Cardiac muscle cell (in vitro differentiated cells and primary cell): ENCODE measurements around the gene SPATA33. TPM values are rescaled to one million over a fixed set of nuclear protein-coding genes. Genes with fewer than 3 reads are reported as not detected.

Experiments used
- DNase-seq, 2 donors: peaks; one replicate each; pipeline versions ENCODE4 v3.0.0 to v3.0.0-alpha.2; 2010 to 2017; ENCODE audit warnings: low read depth in 1 of 2, low spot score in 1 of 2
- H3K27ac ChIP-seq: fragments of 200-600 bp; sonication (generic); 2 replicates; pipeline ENCODE4 v1.5.1; 2016
- H3K27me3 ChIP-seq: fragments of 200-600 bp; sonication (generic); 2 replicates; pipeline ENCODE4 v1.6.0; 2016; ENCODE audit warnings: control low read depth
- H3K36me3 ChIP-seq: fragments of 200-600 bp; sonication (generic); 2 replicates; pipeline ENCODE4 v1.5.1; 2016; ENCODE audit warnings: control low read depth
- H3K4me1 ChIP-seq: fragments of 200-600 bp; sonication (generic); 2 replicates; pipeline ENCODE4 v1.8.1; 2017; ENCODE audit warnings: low read depth, mild to moderate bottlenecking, mixed run types
- H3K4me3 ChIP-seq: fragments of 200-600 bp; sonication (generic); 2 replicates; pipeline ENCODE4 v1.5.1; 2016; ENCODE audit warnings: mild to moderate bottlenecking
- H3K9me3 ChIP-seq: fragments of 200-600 bp; sonication (generic); 2 replicates; pipeline ENCODE4 v1.5.1; 2017; ENCODE audit warnings: low read depth, mild to moderate bottlenecking, control low read depth
- CTCF ChIP-seq: IDR thresholded peaks from 2 replicates; pipeline ENCODE4 v1.5.1; 2012; ENCODE audit warnings: low read depth, mild to moderate bottlenecking, low read length
- polyA plus RNA-seq: library from polyadenylated mRNA; unstranded; fragments of >200 nt; fragmentation: Nextera tagmentation; extraction: Ambion mirVana; gene quantifications from 2 replicates; pipeline ENCODE4 v1.2.1, GENCODE V29; 2016
- total RNA-seq: library from RNA; depleted of rRNA; stranded (reverse); fragments of >200 nt; gene quantifications from 2 replicates; pipeline ENCODE4 v1.2.3, GENCODE V29; 2016

Gene SPATA33
- total and polyA plus RNA-seq, 2 experiments from 2014 or later = 8.3 to 13.5 TPM

- no peaks in the 10 kb centered on the region for H3K9me3 ChIP-seq
- H3K27me3 ChIP-seq = no peaks in the 10 kb centered on the region
- no peak for TF ChIP-seq CTCF
- H3K36me3 ChIP-seq = no peaks in the 10 kb centered on the region
- no peak for DNase-seq
- no peaks in the 10 kb centered on the region for H3K4me1 ChIP-seq
- H3K4me3 ChIP-seq = no peak overlapping the region
- no peak overlapping the region for H3K27ac ChIP-seq
Measured at GRCh38 chr16:89706518-89707260, 49.1 kb downstream of the SPATA33 start.

- Histone ChIP-seq H3K27ac (no peak overlapping the region), H3K9me3 (no peaks in the 10 kb centered on the region), H3K4me3 (no peak overlapping the region), H3K27me3 (no peaks in the 10 kb centered on the region), H3K36me3 (no peaks in the 10 kb centered on the region), H3K4me1 (peaks cover 4% of the 10 kb centered on the region)
- DNase-seq = no peak
- TF ChIP-seq CTCF = no peak
Measured at GRCh38 chr16:89707695-89708094, 50.1 kb downstream of the SPATA33 start.

- H3K4me3 ChIP-seq = no peak overlapping the region
- TF ChIP-seq CTCF = no peak
- H3K9me3 ChIP-seq = no peaks in the 10 kb centered on the region
- H3K27ac ChIP-seq = no peak overlapping the region
- no peaks in the 10 kb centered on the region for H3K27me3 ChIP-seq
- H3K36me3 ChIP-seq = no peaks in the 10 kb centered on the region
- peaks cover 4% of the 10 kb centered on the region for H3K4me1 ChIP-seq
- DNase-seq = no peak
Measured at GRCh38 chr16:89708481-89708931, 50.9 kb downstream of the SPATA33 start.

DNA sequence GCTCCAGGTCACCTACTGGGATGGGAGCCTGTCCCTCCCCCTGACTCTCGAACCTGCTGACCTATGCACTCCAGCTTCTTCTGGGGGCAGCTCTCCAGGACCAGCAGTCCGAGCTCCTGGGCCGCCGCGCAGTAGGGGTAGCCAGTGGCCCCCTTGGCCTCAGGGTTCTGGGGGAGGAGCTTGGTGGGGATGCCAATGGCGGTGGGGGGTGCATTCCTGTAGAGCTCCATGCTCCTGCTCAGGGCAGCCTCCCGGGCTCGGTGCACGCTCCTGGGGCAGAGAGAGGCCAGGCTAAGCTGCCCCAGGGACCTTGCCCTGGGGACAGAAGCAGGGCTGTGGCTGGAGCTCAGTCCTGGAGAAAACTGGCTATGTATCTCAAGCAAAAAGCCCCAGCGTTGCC is 51.5 kb downstream of the SPATA33 start:
- H3K27ac ChIP-seq = no peak overlapping the region
- H3K4me1 ChIP-seq = peaks cover 4% of the 10 kb centered on the region
- no peaks in the 10 kb centered on the region for H3K9me3 ChIP-seq
- no peaks in the 10 kb centered on the region for H3K27me3 ChIP-seq
- no peak for DNase-seq
- no peak for TF ChIP-seq CTCF
- H3K36me3 ChIP-seq = no peaks in the 10 kb centered on the region
- no peak overlapping the region for H3K4me3 ChIP-seq

GRCh38 chr16:89709716-89710432 is 52.2 kb downstream of the SPATA33 start:
- Histone ChIP-seq H3K4me3 (no peak overlapping the region), H3K27me3 (no peaks in the 10 kb centered on the region), H3K36me3 (no peaks in the 10 kb centered on the region), H3K9me3 (no peaks in the 10 kb centered on the region), H3K27ac (no peak overlapping the region), H3K4me1 (peaks cover 4% of the 10 kb centered on the region)
- no peak for DNase-seq
- TF ChIP-seq CTCF = no peak
